ENCODE measurements around the gene ELOVL6. TPM values are rescaled to one million over a fixed set of nuclear protein-coding genes. Genes with fewer than 3 reads are reported as not detected.
"Not testable (repeated sequence)": the region's sequence is repeated elsewhere in the genome, so short reads cannot be mapped to it uniquely, and the experiment has no call there.

ELOVL6 gene
- total and polyA plus RNA-seq, 4 donors, result 0.25 to 6.5 (median 2.7) TPM

DNA sequence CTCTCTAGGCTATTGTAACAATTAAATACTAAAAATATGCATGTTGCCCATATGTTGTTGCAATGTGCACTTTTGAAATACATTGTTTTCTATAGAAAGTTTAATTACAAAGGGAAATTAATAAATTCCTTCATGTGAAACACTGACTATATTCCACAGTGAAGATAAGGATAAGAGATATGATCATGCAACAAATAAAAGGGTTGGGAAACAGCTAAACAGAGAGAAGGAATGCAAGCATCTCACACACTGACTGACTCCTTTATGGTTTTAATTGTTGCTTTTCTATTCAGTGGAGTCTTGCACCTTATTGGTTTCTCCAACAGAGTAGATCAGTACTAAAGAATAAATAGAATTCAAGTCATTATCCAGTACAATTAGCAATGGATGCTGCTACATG, 37.8 kb downstream of the ELOVL6 start:
- intact Hi-C loops (cut with DNase I), result loop anchor here in 1 of 2 donors (5.0 kb wide), 1 partner anchor 73 kb away; no protein-coding TSS in a partner anchor

DNA sequence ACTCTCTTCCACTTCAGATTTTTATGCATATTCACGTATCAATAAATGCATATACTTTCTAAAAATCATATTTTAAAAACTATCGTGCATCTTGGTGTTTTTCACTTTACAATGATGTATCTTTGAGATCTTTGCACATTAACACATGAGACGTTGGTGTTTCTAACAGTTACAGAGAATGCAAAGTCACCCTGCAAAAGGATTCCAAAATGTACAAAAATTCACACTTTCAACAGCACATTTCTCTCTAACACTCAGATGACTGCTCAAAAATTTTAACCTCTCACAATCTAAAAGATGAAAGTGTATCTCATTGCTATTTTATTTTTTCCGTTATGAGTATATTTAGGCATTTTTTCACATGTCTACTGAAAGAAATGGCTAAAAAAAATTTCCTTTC, 38.9 kb downstream of the ELOVL6 start:
- Histone ChIP-seq H3K9me3 (ENCODE audit: control insufficient read depth, low read length) (no peaks in the 10 kb centered on the region), H3K36me3 (ENCODE audit: control insufficient read depth in 1 of 2, insufficient read depth in 2 of 2, low read length in 1 of 2) (no peaks in the 10 kb centered on the region), H3K27ac (ENCODE audit: low read depth in 1 of 2, low read length in 2 of 2) (no peak overlapping the region), H3K4me3 (ENCODE audit: low read length in 2 of 2) (no peak overlapping the region), H3K4me1 (ENCODE audit: control insufficient read depth in 1 of 2, insufficient read depth in 2 of 2, low read length in 2 of 2) (peaks cover 0 to 2% of the 10 kb centered on the region in 2 donors), H3K27me3 (ENCODE audit: control insufficient read depth in 1 of 2, insufficient read depth in 2 of 2, low read length in 1 of 2) (no peaks in the 10 kb centered on the region)
- WGBS, 2 donors, result 71 to 74% methylated on average over 4 of the region's 4 CpGs
- intact Hi-C loops (cut with DNase I), result no loop called here
- no peak for ATAC-seq (ENCODE audit: low FRiP score)
- DNase-seq, result no peak

More for the DNA sequence above, 37.8 kb downstream of the ELOVL6 start:
- ATAC-seq (ENCODE audit: low FRiP score) (no peak), DNase-seq (no peak)
- H3K9me3 ChIP-seq (ENCODE audit: control insufficient read depth, low read length), result no peaks in the 10 kb centered on the region
- no peak overlapping the region for H3K4me3 ChIP-seq (ENCODE audit: low read length in 2 of 2)
- peaks cover 0 to 2% of the 10 kb centered on the region in 2 donors for H3K4me1 ChIP-seq (ENCODE audit: control insufficient read depth in 1 of 2, insufficient read depth in 2 of 2, low read length in 2 of 2)
- H3K27ac ChIP-seq (ENCODE audit: low read depth in 1 of 2, low read length in 2 of 2), result no peak overlapping the region
- H3K27me3 ChIP-seq (ENCODE audit: control insufficient read depth in 1 of 2, insufficient read depth in 2 of 2, low read length in 1 of 2), result no peaks in the 10 kb centered on the region
- H3K36me3 ChIP-seq (ENCODE audit: control insufficient read depth in 1 of 2, insufficient read depth in 2 of 2, low read length in 1 of 2), result no peaks in the 10 kb centered on the region

DNA sequence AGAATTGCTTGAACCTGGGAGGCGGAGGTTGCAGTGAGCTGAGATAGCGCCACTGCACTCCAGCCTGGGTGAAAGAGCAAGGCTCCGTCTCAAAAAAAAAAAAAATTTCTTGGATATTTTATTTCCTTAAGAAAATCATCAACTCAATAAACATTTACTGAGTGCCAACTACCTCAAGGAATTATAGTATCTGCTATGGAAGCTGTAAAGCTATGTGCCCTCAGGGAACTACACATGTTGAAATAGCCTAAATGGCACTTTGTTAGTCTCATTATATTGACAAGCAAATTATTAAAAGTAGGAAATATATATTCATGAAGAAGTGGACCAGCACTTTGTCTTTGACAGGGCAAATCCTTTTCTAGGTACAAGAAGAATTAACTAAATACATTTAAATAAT, 40.8 kb downstream of the ELOVL6 start:
- DNase-seq (no peak), ATAC-seq (ENCODE audit: low FRiP score) (no peak)
- Histone ChIP-seq H3K4me1 (ENCODE audit: control insufficient read depth in 1 of 2, insufficient read depth in 2 of 2, low read length in 2 of 2) (no peaks in the 10 kb centered on the region), H3K9me3 (ENCODE audit: control insufficient read depth, low read length) (no peaks in the 10 kb centered on the region), H3K27ac (ENCODE audit: low read depth in 1 of 2, low read length in 2 of 2) (no peak overlapping the region), H3K36me3 (ENCODE audit: control insufficient read depth in 1 of 2, insufficient read depth in 2 of 2, low read length in 1 of 2) (no peaks in the 10 kb centered on the region), H3K27me3 (ENCODE audit: control insufficient read depth in 1 of 2, insufficient read depth in 2 of 2, low read length in 1 of 2) (no peaks in the 10 kb centered on the region), H3K4me3 (ENCODE audit: low read length in 2 of 2) (no peak overlapping the region)
- intact Hi-C loops (cut with DNase I), result no loop called here
- WGBS, 2 donors, result 98 to 100% methylated on average over 3 of the region's 3 CpGs

DNA sequence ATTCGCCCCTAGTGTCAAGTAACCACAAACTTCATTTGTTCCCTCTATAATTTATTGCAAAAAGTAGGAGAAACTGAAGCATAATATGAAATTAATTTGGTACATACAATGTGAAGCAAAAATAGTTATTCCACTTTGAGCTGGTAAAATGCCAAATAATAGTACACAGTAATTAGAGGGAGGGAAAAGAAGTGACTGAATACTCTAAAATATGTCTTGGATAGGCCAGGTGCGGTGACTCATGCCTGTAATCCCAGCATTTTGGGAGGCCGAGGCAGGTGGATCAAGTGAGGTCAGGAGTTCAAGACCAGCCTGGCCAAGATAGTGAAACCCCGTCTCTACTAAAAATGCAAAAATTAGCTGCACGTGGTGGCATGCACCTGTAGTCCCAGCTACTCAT, 41.2 kb downstream of the ELOVL6 start:
- H3K9me3 ChIP-seq (ENCODE audit: control insufficient read depth, low read length); H3K36me3 ChIP-seq (ENCODE audit: control insufficient read depth in 1 of 2, insufficient read depth in 2 of 2, low read length in 1 of 2); H3K27me3 ChIP-seq (ENCODE audit: control insufficient read depth in 1 of 2, insufficient read depth in 2 of 2, low read length in 1 of 2); H3K4me1 ChIP-seq (ENCODE audit: control insufficient read depth in 1 of 2, insufficient read depth in 2 of 2, low read length in 2 of 2); ATAC-seq (ENCODE audit: low FRiP score); H3K27ac ChIP-seq (ENCODE audit: low read depth in 1 of 2, low read length in 2 of 2); H3K4me3 ChIP-seq (ENCODE audit: low read length in 2 of 2); intact Hi-C loops (cut with DNase I); DNase-seq: not testable (repeated sequence)
- WGBS, 2 donors, result 89 to 90% methylated on average over 5 of the region's 5 CpGs

DNA sequence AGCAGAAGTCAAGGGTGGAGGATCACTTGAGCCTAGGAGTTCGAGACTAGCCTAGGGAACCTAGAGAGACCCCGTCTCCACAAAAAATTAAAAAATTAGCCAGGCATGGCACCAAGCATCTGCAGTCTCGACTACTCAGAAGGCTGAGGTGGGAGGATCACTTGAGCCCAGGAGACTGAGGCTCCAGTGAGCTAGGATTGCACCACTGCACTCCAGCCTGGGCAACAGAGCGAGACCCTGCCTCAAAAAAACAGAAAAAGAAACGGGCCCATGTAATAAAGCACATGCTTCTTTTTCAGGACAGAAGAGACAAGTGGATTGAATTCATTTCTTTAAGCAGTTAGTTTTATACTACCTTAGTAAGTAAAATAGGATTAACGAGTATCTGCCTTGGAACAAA, 42.0 kb downstream of the ELOVL6 start:
- Histone ChIP-seq H3K27ac (ENCODE audit: low read depth in 1 of 2, low read length in 2 of 2) (no peak overlapping the region), H3K4me3 (ENCODE audit: low read length in 2 of 2) (no peak overlapping the region), H3K9me3 (ENCODE audit: control insufficient read depth, low read length) (no peaks in the 10 kb centered on the region), H3K27me3 (ENCODE audit: control insufficient read depth in 1 of 2, insufficient read depth in 2 of 2, low read length in 1 of 2) (no peaks in the 10 kb centered on the region), H3K36me3 (ENCODE audit: control insufficient read depth in 1 of 2, insufficient read depth in 2 of 2, low read length in 1 of 2) (no peaks in the 10 kb centered on the region), H3K4me1 (ENCODE audit: control insufficient read depth in 1 of 2, insufficient read depth in 2 of 2, low read length in 2 of 2) (no peaks in the 10 kb centered on the region)
- DNase-seq (no peak), ATAC-seq (ENCODE audit: low FRiP score) (no peak)
- intact Hi-C loops (cut with DNase I), result no loop called here
- 89 to 94% methylated on average over 6 of the region's 6 CpGs for WGBS, 2 donors

DNA sequence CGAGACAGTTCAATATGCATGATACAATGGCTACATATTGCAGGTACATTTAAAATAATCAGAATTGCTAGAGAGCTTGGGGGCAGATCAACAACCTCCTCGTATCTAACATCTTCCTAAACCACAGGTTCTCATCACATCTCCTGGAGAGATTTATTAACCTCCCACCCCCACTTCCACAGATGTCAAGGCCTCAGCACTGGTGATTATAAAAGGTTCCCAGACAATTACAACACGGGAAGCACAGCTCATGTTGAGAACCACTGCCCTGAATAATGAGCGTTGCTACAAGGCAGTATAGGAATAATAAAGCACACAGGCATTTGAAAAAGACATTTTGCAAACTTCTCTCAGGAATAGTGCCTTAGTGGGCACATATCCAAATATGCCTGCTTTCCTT, 42.8 kb downstream of the ELOVL6 start:
- WGBS, 2 donors, result 65 to 66% methylated on average over 4 of the region's 4 CpGs

DNA sequence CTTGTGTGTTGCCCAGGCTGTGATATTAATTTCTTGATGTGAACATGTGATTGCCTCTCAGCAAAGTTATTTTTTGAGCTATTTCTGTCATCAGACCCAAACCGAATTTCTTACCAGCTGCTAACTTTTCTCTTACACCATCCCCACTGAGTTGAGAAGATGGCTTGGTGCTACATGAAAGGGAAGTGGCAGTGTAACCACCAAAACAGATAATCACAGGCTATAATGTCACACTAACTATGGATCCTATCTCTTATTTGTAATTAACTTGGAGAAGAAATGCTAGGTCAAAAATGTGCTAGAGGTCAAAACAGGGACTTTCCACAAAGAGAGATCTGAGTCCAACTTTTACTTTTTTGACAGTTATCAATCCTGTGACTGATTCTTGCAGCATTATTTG, 43.8 kb downstream of the ELOVL6 start:
- Histone ChIP-seq H3K27ac (ENCODE audit: low read depth in 1 of 2, low read length in 2 of 2) (no peak overlapping the region), H3K4me1 (ENCODE audit: control insufficient read depth in 1 of 2, insufficient read depth in 2 of 2, low read length in 2 of 2) (no peaks in the 10 kb centered on the region), H3K27me3 (ENCODE audit: control insufficient read depth in 1 of 2, insufficient read depth in 2 of 2, low read length in 1 of 2) (no peaks in the 10 kb centered on the region), H3K36me3 (ENCODE audit: control insufficient read depth in 1 of 2, insufficient read depth in 2 of 2, low read length in 1 of 2) (no peaks in the 10 kb centered on the region), H3K4me3 (ENCODE audit: low read length in 2 of 2) (no peak overlapping the region), H3K9me3 (ENCODE audit: control insufficient read depth, low read length) (no peaks in the 10 kb centered on the region)
- DNase-seq (no peak), ATAC-seq (ENCODE audit: low FRiP score) (no peak)
- WGBS, 2 donors, result 38 to 49% methylated on average over 1 of the region's 1 CpG
- intact Hi-C loops (cut with DNase I), result no loop called here

More for the DNA sequence above, 42.8 kb downstream of the ELOVL6 start:
- ATAC-seq (ENCODE audit: low FRiP score) (no peak), DNase-seq (no peak)
- Histone ChIP-seq H3K9me3 (ENCODE audit: control insufficient read depth, low read length) (no peaks in the 10 kb centered on the region), H3K27me3 (ENCODE audit: control insufficient read depth in 1 of 2, insufficient read depth in 2 of 2, low read length in 1 of 2) (no peaks in the 10 kb centered on the region), H3K4me3 (ENCODE audit: low read length in 2 of 2) (no peak overlapping the region), H3K27ac (ENCODE audit: low read depth in 1 of 2, low read length in 2 of 2) (no peak overlapping the region), H3K4me1 (ENCODE audit: control insufficient read depth in 1 of 2, insufficient read depth in 2 of 2, low read length in 2 of 2) (no peaks in the 10 kb centered on the region), H3K36me3 (ENCODE audit: control insufficient read depth in 1 of 2, insufficient read depth in 2 of 2, low read length in 1 of 2) (no peaks in the 10 kb centered on the region)
- intact Hi-C loops (cut with DNase I), result no loop called here

DNA sequence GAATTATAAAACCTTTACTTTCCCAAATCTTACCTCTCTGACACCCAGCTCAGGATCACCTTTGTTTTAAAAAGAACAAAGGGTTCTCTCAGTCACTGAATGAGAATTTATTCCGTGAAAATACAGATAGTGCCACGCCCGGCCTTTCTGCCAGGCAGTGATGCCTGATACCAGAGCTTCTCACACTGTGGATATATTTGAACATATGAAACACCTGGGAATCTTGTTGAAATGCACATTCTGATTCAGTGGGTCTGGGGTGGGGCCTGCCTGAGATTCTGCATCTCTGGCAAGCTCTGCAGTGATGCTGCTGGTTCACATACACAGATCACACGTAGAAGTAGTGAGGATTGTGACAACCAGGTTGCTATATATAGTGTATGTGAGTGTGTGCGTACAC, 46.0 kb downstream of the ELOVL6 start:
- Histone ChIP-seq H3K4me1 (ENCODE audit: control insufficient read depth in 1 of 2, insufficient read depth in 2 of 2, low read length in 2 of 2) (no peaks in the 10 kb centered on the region), H3K4me3 (ENCODE audit: low read length in 2 of 2) (no peak overlapping the region), H3K27ac (ENCODE audit: low read depth in 1 of 2, low read length in 2 of 2) (no peak overlapping the region), H3K9me3 (ENCODE audit: control insufficient read depth, low read length) (no peaks in the 10 kb centered on the region), H3K36me3 (ENCODE audit: control insufficient read depth in 1 of 2, insufficient read depth in 2 of 2, low read length in 1 of 2) (no peaks in the 10 kb centered on the region), H3K27me3 (ENCODE audit: control insufficient read depth in 1 of 2, insufficient read depth in 2 of 2, low read length in 1 of 2) (no peaks in the 10 kb centered on the region)
- DNase-seq (no peak), ATAC-seq (ENCODE audit: low FRiP score) (no peak)
- intact Hi-C loops (cut with DNase I), result no loop called here
- 88 to 93% methylated on average over 5 of the region's 5 CpGs for WGBS, 2 donors

DNA sequence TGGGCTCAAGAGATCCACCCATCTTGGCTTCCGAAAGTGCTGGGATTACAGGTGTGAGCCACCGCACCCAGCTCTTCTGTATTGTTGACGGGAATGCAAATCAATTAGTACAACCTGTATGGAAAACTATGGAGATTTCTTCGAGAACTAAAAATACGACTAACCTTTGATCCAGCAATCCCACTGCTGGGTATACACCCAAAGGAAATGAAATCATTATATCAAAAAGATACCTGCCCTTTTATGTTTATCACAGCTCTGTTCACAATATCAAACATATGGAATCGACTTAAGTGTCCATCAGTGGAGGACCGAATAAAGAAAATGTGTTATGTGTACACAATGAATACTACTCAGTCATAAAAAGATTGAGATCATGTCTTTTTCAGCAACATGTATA, 49.3 kb downstream of the ELOVL6 start:
- H3K4me1 ChIP-seq (ENCODE audit: control insufficient read depth in 1 of 2, insufficient read depth in 2 of 2, low read length in 2 of 2), result no peaks in the 10 kb centered on the region
- DNase-seq, result no peak
- H3K27me3 ChIP-seq (ENCODE audit: control insufficient read depth in 1 of 2, insufficient read depth in 2 of 2, low read length in 1 of 2), result no peaks in the 10 kb centered on the region
- no peaks in the 10 kb centered on the region for H3K9me3 ChIP-seq (ENCODE audit: control insufficient read depth, low read length)
- no peaks in the 10 kb centered on the region for H3K36me3 ChIP-seq (ENCODE audit: control insufficient read depth in 1 of 2, insufficient read depth in 2 of 2, low read length in 1 of 2)
- H3K4me3 ChIP-seq (ENCODE audit: low read length in 2 of 2), result no peak overlapping the region
- ATAC-seq (ENCODE audit: low FRiP score), result no peak
- no peak overlapping the region for H3K27ac ChIP-seq (ENCODE audit: low read depth in 1 of 2, low read length in 2 of 2)
- 96 to 98% methylated on average over 7 of the region's 7 CpGs for WGBS, 2 donors
- intact Hi-C loops (cut with DNase I), result no loop called here

Data from aorta (tissue), 5 donors.